ENCODE data around the gene GHR.

GRCh38 chr5:42429694-42430093, 6.5 kb downstream of the GHR start:
- no peak for TF ChIP-seq EZH2 (IDR thresholded peaks at IDR 0.05)
- TF ChIP-seq POLR2AphosphoS5 (IDR thresholded peaks at IDR 0.05; ENCODE audit: borderline replicate concordance, low read depth, low read length) = no peak

Measured in SK-N-MC (cell line).